HepG2 (cell line): Measurements from ENCODE around the gene VIT. TPM values are rescaled to one million over a fixed set of nuclear protein-coding genes. Genes with fewer than 3 reads are reported as not detected.
"Not testable (repeated sequence)": the region's sequence is repeated elsewhere in the genome, so short reads cannot be mapped to it uniquely, and the experiment has no call there.

ENCODE experiments used
- ATAC-seq: fragments of 200-7000 bp; cut with Tn5 transposase; 3 replicates; pipeline ENCODE4 v1.9.1; 2020; ENCODE audit warnings: mild to moderate bottlenecking, moderate library complexity
- BruUV-seq: library from RNA; stranded (reverse); fragments of 400-500 nt; replicated peaks from 2 replicates; lab custom pipeline; 2021; lab: Mats Ljungman, UMichigan
- CTCF ChIA-PET: fragments of 300-600 bp; formaldehyde crosslinking; extraction: SDS; loops from one replicate; lab custom pipeline; 2021; ENCODE audit warnings: low total read pairs, inconsistent platforms, low intra/inter-chr PET ratio; lab: Yijun Ruan, JAX
- POLR2A ChIA-PET: fragments of 350-600 bp; sonication (Branson Sonifier 250); formaldehyde crosslinking; loops from one replicate; lab custom pipeline; 2020; ENCODE audit warnings: antibody characterized with exemption, inconsistent platforms; lab: Yijun Ruan, JAX
- DNase-seq: peaks from one replicate; pipeline ENCODE4 v3.0.0-alpha.2; 2015; ENCODE audit warnings: low spot score
- FAIRE-seq: peaks from 3 replicates; lab custom pipeline; 2011; peaks lifted over from hg19 to GRCh38; lab: Jason Lieb, UNC
- H2AFZ ChIP-seq: one replicate; pipeline ENCODE4 v1.6.1; 2011; ENCODE audit warnings: low read length, inconsistent platforms
- H3K27ac ChIP-seq: fragments of 300-600 bp; 3 replicates; pipeline ENCODE4 v1.8.0; 2011; ENCODE audit warnings: mixed run types, mild to moderate bottlenecking, mixed read lengths, low read length, inconsistent platforms; ENCODE audit not compliant: insufficient read depth; ENCODE audit errors: extremely low read length
- H3K27me3 ChIP-seq, 2 experiments: fragments of 200-600 bp in 1 of 2; 2 replicates in 1 of 2; 3 replicates in 1 of 2; pipeline versions ENCODE4 v1.6.0 to v1.8.0; 2011; ENCODE audit warnings: low read length in 2 of 2, mild to moderate bottlenecking in 2 of 2, moderate library complexity in 2 of 2, inconsistent platforms in 1 of 2; ENCODE audit not compliant: insufficient read depth in 2 of 2, control insufficient read depth in 1 of 2
- H3K36me3 ChIP-seq, 2 experiments: fragments of 200-600 bp in 1 of 2; replicated peaks in 1 of 2; 2 replicates in 1 of 2; 3 replicates in 1 of 2; pipeline versions ENCODE4 v1.5.1 to v1.8.0; 2011; ENCODE audit warnings: low read length in 2 of 2, inconsistent platforms in 1 of 2; ENCODE audit not compliant: insufficient read depth in 2 of 2, control insufficient read depth in 1 of 2
- H3K4me1 ChIP-seq: 2 replicates; pipeline ENCODE4 v1.5.1; 2012; ENCODE audit warnings: low read length, inconsistent platforms; ENCODE audit not compliant: insufficient read depth
- H3K4me2 ChIP-seq: 2 replicates; pipeline ENCODE4 v1.6.0; 2011; ENCODE audit warnings: low read depth, low read length, inconsistent platforms
- H3K4me3 ChIP-seq, 3 experiments: fragments of 200-600 bp in 1 of 3; sonication (generic), shearing (Covaris generic) in 1 of 3; replicated peaks in 1 of 3; 2 replicates each; pipeline ENCODE4 v1.5.1; 2011 to 2016; ENCODE audit warnings: low read length in 3 of 3, inconsistent platforms in 2 of 3, low read depth in 2 of 3, mild to moderate bottlenecking in 2 of 3, control low read depth in 1 of 3, mixed read lengths in 1 of 3; ENCODE audit not compliant: insufficient read depth in 1 of 3
- H3K79me2 ChIP-seq: one replicate; pipeline ENCODE4 v1.6.1; 2011; ENCODE audit warnings: low read length, inconsistent platforms; ENCODE audit not compliant: insufficient read depth
- H3K9ac ChIP-seq: 2 replicates; pipeline ENCODE4 v1.6.0; 2011; ENCODE audit warnings: mild to moderate bottlenecking, low read depth, low read length, inconsistent platforms; ENCODE audit not compliant: insufficient read depth
- H3K9me3 ChIP-seq: 2 replicates; pipeline ENCODE4 v1.5.1; 2012; ENCODE audit warnings: mild to moderate bottlenecking, low read length
- H4K20me1 ChIP-seq: 2 replicates; pipeline ENCODE4 v1.6.0; 2011; ENCODE audit warnings: inconsistent platforms, mild to moderate bottlenecking, low read length, moderate library complexity; ENCODE audit not compliant: insufficient read depth
- ERF ChIP-seq: IDR thresholded peaks from 2 replicates; pipeline ENCODE4 v1.6.1; 2018; ENCODE audit warnings: missing biosample characterization, missing genetic modification reagents
- MAFF ChIP-seq: IDR thresholded peaks from 2 replicates; pipeline ENCODE4 v1.6.1; 2011; ENCODE audit warnings: low read depth, low read length, improper control_type of control experiment
- MAFK ChIP-seq, 2 experiments: IDR thresholded peaks in 1 of 2; conservative IDR thresholded peaks in 1 of 2; 2 replicates each; pipeline ENCODE4 v1.6.1; 2011; ENCODE audit warnings: improper control_type of control experiment in 2 of 2, low read length in 2 of 2
- WGBS: methylation state at CpG from one replicate; pipeline ENCODE4 v1.1.6; 2017; ENCODE audit warnings: low lambda C conversion rate; 5-methylcytosine and 5-hydroxymethylcytosine counted together
- in situ Hi-C: cut with HindIII; loops from 2 replicates; pipeline ENCODE4 v1.10.0; 2017; ENCODE audit warnings: low pct_unique_long_range_greater_than_20kb; ENCODE audit not compliant: extremely low pct_ligation_motif_present
- intact Hi-C: fragments of 100-400 bp; cut with micrococcal nuclease; formaldehyde crosslinking; loops from one replicate; pipeline ENCODE4 v1.10.0; 2022; ENCODE audit not compliant: unreplicated experiment
- polyA plus RNA-seq, 8 experiments: library from polyadenylated mRNA; depleted of rRNA in 3 of 8; stranded (reverse) in 7 of 8; unstranded in 1 of 8; fragments of >200 nt; fragmentation: Illumina TruSeq in 4 of 8; extraction: Trizol in 4 of 8; gene quantifications; 2 replicates each; pipeline versions ENCODE4 v1.2.1 to v1.2.3, GENCODE V29; 2011 to 2016; ENCODE audit warnings: low read depth in 4 of 8, missing spikeins in 1 of 8, mixed read lengths in 1 of 8; ENCODE audit not compliant: insufficient read depth in 1 of 8
- total RNA-seq, 5 experiments: library from RNA; depleted of rRNA; stranded (reverse); fragments of >200 nt; fragmentation: Illumina TruSeq; extraction: Trizol; gene quantifications; 2 replicates each; pipeline ENCODE4 v1.2.3, GENCODE V29; 2016; ENCODE audit warnings: low read depth in 1 of 5

VIT gene
- total and polyA plus RNA-seq, 2 of the 13 experiments (the other 11 are each of a cell fraction or from before 2014, with no cell fraction given) = not detected

DNA sequence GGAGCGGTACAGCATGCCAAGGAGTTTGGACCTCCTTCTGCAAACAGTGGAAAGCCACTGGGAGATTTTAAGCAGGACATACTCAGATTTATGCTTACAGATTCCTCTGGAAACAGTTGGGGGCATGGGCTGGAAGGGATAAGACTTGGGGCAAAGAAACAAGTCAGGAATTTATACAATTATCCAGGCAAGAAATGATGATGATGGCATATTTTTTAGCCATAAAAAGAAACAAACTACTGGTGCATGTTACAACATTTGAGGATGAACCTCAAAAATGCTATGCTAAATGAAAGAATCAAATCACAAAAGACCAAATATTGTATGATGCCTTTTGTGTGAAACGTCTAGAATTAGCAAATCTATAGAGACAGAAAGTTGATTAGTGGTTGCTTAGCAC is 13.5 kb upstream of the VIT start:
- in situ Hi-C loops = no loop called here
- no peak for DNase-seq
- no peak overlapping the region for H2AFZ ChIP-seq
- no peak overlapping the region for H3K4me3 ChIP-seq
- ChIA-PET CTCF (no interaction called here), POLR2A (no interaction called here)
- no peaks in the 10 kb centered on the region for H3K79me2 ChIP-seq
- FAIRE-seq = no peak
- H3K4me2 ChIP-seq = no peak overlapping the region
- no peaks in the 10 kb centered on the region for H3K36me3 ChIP-seq
- no peak overlapping the region for H3K9ac ChIP-seq
- TF ChIP-seq MAFF (peak; percentile 54), ERF (CRISPR knock-in tag) (no peak), MAFK (conservative IDR thresholded peaks at IDR 0.05 in 1 of 2, IDR thresholded peaks at IDR 0.05 in 1 of 2; ENCODE audit: low read length in 2 of 2) (peak; percentile 75 to 80)
- intact Hi-C loops = no loop called here
- H3K4me1 ChIP-seq = no peaks in the 10 kb centered on the region
- no peaks in the 10 kb centered on the region for H4K20me1 ChIP-seq
- H3K27me3 ChIP-seq = peaks cover 0 to 10% of the 10 kb centered on the region in 2 experiments; a peak in 2 of 5 replicates
- ATAC-seq = no peak
- H3K9me3 ChIP-seq = peaks cover 9% of the 10 kb centered on the region; the same call in 1 of the 2 replicates
- no peak overlapping the region for H3K27ac ChIP-seq
- BruUV-seq = no TSS peak
- WGBS = 6% methylated on average over 2 of the region's 2 CpGs

DNA sequence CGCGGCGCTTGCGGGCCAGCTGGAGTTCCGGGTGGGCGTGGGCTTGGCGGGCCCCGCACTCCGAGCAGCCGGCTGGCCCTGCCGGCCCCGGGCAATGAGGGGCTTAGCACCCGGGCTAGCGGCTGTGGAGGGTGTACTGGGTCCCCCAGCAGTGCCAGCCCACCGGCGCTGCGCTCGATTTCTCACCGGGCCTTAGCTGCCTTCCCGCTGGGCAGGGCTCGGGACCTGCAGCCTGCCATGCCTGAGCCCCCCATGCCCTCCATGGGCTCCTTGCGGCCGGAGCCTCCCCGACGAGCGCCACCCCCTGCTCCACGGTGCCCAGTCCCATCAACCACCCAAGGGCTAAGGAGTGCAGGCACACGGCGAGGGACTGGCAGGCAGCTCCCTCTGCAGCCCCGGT is 8.2 kb upstream of the VIT start:
- intact Hi-C loops, H3K36me3 ChIP-seq, H4K20me1 ChIP-seq, H3K9ac ChIP-seq, H3K27ac ChIP-seq, in situ Hi-C loops, ATAC-seq, DNase-seq, POLR2A ChIA-PET, H2AFZ ChIP-seq, H3K9me3 ChIP-seq, FAIRE-seq, H3K4me3 ChIP-seq, H3K27me3 ChIP-seq, H3K79me2 ChIP-seq, H3K4me1 ChIP-seq, CTCF ChIA-PET, H3K4me2 ChIP-seq, BruUV-seq: not testable (repeated sequence)
- WGBS = 79% methylated on average over 14 of the region's 30 CpGs

DNA sequence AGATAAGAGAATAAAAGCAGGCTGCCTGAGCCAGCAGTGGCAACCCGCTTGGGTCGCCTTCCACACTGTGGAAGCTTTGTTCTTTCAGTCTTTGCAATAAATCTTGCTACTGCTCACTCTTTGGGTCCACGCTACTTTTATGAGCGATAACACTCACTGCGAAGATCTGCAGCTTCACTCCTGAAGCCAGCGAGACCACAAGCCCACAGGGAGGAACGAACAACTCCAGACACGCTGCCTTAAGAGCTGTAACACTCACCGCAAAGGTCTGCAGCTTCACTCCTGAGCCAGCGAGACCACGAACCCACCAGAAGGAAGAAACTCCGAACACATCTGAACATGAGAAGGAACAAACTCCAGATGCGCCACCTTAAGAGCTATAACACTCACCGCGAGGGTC is 7.5 kb upstream of the VIT start:
- CTCF ChIA-PET, ATAC-seq, FAIRE-seq, H3K36me3 ChIP-seq, intact Hi-C loops, H3K27ac ChIP-seq, H3K4me3 ChIP-seq, BruUV-seq, H3K4me1 ChIP-seq, H3K4me2 ChIP-seq, H3K79me2 ChIP-seq, DNase-seq, H3K9me3 ChIP-seq, H3K9ac ChIP-seq, H4K20me1 ChIP-seq, in situ Hi-C loops, H2AFZ ChIP-seq, POLR2A ChIA-PET, H3K27me3 ChIP-seq: not testable (repeated sequence)
- 63% methylated on average over 15 of the region's 15 CpGs for WGBS
